Embryonic facial prominence (tissue), 1 donor: ENCODE data around the gene ENTPD2.

Source experiments
- DNase-seq: peaks from one replicate; pipeline ENCODE4 v3.0.0-alpha.2; 2016; ENCODE audit errors: extremely low spot score

Gene ENTPD2

DNA sequence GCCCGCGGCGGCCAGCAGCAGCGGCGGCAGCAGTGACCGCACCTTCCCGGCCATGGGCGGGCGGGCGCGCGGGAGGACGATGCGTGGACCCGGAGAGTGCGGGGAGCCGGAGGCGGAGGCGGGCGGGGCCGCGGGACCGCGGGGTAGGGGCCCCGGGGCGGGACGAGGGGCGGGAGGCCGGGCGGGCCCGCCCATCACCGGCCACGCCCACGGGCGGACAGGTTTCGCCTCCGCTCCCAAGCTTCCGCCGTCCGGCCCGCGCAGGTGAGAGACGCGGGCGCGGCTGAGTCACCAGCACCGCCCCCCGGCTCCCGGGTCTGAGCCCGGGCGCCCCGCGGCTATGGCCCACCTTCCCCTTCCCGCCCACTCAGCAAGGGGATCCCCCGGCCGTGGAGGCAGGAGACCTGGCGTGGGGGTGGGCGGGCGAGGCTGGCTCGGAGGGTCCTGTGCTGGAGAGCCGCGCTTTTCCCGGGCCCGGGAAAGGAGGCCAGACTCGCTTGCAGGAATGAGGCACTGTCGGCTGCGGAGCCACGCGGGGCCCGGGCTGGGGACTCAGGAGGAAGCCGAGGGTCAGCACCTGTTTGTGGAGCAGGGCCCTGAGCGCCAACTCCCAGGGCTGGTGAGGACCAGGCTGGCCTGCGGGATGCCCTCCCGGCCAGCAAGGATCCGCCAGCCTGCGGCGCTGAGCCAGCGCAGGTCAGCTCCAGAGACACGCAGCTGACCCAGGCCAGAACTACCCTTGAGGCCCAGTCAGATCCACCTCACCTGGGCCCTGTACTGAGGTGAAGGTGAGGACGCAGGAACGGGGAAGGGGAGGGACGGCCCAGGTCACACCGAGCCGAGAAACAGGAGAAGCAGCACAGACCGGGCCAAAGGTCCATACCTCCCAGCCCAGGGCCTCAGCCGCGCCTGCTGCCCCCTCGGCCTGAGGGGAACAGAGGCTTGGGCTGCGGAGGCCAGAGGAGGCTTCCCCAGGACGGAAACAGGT lies at the start of gene ENTPD2:
Gene ENTPD2 (minus strand): TSS at position 118 of the 988 bp plus-strand sequence. CDS start 64 bp downstream, at position 54.
- DNase-seq = no peak

DNA sequence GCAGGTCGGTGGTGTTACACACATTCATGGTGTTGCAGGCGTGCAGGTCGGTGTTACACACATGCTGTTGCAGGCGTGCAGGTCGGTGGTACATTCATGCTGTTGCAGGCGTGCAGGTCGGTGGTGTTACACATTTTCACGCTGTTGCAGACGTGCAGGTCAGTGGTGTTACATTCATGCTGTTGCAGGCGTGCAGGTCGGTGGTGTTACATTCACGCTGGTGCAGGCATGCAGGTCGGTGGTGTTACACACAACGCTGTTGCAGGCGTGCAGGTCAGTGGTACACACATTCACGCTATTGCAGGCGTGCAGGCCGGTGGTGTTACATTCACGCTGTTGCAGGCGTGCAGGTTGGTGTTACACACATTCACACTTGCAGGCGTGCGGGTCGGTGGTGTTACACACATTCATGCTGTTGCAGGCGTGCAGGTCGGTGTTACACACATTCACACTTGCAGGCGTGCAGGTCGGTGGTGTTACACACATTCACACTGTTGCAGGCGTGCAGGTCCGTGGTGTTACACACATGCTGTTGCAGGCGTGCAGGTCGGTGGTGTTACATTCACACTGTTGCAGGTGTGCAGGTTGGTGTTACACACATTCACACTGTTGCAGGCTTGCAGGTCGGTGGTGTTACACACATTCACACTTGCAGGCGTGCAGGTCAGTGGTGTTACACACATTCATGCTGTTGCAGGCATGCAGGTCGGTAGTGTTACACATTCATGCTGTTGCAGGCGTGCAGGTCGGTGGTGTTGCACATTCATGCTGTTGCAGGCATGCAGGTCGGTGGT lies 49.5 kb upstream of the ENTPD2 start:
- DNase-seq = no peak

GRCh38 chr9:137099231-137099630 lies 45.4 kb upstream of the ENTPD2 start:
- DNase-seq = no peak

GRCh38 chr9:137097761-137098462 lies 44.1 kb upstream of the ENTPD2 start:
- no peak for DNase-seq

DNA sequence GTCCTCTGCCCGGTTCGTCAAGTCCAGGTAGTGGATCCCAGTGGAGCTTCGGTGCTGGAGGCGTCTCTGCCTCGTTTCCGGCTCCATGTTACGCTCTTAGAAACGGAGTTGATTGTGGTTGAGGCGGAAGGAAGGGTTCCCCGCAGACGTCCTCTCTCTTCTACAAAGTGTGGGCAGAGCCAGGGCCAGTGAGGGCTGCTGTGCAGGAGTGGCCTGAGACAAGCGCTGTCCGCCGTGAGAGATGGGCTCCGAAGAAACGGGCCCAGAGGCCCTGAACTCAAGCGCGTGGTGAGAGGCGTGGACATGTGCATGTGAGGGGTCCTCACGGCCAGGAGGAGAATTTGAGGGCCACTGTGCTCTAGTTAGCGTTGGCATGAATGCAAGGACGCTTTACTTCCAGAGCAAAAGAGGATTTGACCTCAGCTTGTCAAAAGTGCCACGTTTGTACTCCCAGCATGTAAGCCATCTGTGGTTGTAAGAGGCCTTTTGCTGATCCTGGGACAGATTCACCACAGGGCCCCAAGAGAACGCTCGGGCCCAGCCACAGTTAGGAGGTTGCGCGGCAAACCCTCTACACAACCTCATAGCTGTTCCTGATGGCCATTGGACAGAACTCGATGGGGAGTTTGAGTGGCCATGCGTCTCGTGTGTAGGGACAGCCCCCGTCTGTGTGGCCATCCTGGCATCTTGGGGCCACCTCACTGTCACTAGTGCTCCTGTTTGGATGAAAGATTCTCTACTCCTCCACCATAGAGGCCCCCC lies 43.1 kb upstream of the ENTPD2 start:
- DNase-seq = no peak

GRCh38 chr9:137095664-137096517 lies 42.0 kb upstream of the ENTPD2 start:
- DNase-seq = no peak

- DNase-seq = no peak
Observed at GRCh38 chr9:137089232-137089947, 35.5 kb upstream of the ENTPD2 start.

DNA sequence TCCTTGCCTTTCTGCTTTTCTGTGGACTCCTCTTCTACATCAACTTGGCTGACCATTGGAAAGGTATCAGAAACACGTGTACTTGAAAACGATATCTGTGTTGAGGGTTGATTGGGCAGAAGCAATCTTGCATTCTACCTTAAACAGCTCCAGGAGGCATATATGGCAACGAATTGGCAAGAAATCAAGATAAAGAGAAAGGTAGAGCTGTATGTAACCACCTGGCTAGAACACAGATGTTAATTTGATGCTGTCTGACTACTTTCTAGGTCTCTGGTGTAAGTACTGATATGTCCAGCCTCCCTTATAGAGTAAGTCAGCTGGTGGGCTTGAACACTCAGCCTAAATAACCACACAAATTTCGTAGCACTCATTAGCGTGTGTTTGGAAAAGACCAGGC lies 34.3 kb upstream of the ENTPD2 start:
- DNase-seq = no peak

DNA sequence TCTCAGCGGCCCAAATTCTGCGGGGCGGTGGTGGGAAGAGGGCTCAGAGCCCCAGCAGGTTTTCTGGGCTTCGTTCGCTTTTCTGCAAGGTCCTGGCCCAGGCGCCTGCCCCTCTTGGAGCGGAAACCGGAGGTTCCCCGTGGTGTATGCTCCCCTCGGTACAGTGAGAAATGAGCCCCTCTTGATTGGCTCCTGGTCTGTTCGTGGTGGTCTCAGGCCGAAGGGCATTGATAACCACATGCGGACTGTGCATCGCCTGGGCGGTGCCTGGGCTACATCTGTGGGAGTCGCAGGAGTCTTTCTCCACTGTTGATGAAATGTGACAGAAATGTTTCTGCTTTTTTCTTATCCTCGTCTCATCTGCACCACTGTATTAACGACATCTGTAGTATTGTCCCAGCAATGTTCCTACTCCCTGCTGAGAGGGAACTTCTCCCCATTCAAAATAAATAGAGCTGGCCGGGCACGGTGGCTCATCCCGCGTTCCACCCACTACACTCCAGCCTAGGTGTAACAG lies 33.6 kb upstream of the ENTPD2 start:
- DNase-seq = no peak

DNA sequence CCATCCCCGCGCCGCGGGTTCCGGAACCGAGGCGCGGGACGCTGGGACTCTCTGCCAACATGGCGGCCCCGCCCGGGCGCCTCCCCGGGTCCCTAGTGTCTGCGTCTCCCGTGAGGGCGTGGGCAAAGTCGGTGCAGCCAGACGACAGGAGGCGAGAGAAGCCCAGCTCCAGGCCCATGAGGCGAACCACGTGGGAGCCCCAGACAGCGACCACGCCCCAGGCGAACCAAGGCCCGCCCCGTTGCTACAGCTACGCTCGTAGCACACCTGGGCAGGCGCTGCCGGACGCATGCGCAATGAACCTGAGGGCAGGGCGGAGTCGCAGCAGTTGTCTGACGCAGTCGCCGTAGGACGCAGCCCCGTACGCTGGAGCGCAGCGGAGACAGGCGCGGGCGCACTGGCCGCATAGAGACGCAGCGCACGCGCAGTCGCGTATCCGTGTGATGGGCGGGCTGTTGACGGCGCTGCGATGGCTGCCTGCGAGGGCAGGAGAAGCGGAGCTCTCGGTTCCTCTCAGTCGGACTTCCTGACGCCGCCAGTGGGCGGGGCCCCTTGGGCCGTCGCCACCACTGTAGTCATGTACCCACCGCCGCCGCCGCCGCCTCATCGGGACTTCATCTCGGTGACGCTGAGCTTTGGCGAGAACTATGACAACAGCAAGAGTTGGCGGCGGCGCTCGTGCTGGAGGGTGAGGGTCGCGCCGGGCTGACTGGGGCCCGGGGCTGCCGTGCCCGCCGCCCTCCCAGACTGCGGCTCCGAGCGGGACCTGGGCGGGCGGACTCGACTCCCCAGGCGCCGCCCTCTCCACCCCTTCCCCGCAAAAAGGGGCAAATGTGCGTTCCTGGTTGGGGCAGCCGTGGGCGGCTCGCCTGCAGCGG lies 32.9 kb upstream of the ENTPD2 start, which contains the start of gene MAN1B1:
Gene MAN1B1 (plus strand): TSS at position 455 of the 878 bp plus-strand sequence. CDS start 15 bp downstream, at position 470.
- DNase-seq = peak; percentile 91

DNA sequence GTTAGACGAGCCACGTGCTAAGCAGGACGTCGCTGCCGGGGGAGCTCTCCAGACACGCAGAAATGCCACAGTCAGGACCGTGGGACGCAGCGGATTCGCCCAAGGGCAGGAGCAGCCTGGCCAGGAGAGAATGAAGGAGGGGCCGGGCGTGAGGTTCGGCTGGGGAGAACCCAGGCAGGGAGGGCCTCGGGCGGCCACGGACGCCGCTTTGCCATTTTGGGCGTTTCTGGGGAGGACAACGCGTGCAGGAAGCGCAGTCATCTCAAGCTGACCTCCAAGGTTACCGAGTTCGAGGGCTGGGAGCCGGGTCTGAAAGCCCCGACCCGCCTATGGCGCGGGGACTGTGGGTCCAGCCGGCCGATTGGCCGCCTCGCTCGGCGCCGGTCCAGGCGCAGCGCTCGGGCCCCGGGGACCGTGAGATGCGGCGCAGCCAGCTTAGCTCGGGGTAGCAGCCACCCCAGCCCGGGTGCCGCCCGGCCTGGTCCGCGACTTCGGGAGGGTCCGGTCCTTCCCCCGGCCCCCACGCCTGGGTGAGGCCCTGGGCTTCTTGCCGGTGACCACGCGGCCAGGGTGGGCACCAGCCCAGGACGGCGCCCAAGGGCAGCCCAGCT lies 32.2 kb upstream of the ENTPD2 start:
- no peak for DNase-seq

GRCh38 chr9:137084526-137084925 lies 30.7 kb upstream of the ENTPD2 start:
- DNase-seq = no peak

DNA sequence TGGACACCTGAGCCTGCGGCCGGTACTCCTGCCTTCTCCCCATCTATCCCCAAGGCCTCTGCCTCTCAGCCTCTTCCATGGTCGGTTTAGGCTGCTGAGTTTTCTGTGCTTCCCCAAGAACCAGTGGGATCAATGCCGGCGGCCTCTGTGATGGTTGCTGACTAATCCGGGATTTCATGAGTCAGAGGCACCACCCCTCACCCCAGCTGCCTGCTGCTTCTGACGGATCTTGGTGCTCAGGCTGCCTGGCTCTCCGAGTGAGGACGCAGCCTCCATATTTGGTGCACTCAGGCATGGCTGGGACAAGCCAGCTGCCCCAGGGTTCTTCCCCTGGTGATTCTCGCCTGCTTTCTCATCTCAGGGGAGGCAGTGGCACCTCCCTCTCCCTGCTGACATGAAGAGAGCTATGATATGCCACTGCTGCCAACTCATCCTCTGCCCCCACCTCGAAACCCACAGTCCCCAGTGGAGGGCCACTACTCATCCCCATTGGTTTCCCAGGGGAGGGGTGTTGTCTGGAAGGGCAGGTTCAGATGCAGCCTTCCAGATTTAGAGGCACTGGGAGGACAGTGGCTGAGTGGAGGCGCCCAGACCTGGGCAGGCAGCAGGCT lies 29.6 kb upstream of the ENTPD2 start:
- DNase-seq = no peak

GRCh38 chr9:137082925-137083290 lies 29.0 kb upstream of the ENTPD2 start:
- no peak for DNase-seq

DNA sequence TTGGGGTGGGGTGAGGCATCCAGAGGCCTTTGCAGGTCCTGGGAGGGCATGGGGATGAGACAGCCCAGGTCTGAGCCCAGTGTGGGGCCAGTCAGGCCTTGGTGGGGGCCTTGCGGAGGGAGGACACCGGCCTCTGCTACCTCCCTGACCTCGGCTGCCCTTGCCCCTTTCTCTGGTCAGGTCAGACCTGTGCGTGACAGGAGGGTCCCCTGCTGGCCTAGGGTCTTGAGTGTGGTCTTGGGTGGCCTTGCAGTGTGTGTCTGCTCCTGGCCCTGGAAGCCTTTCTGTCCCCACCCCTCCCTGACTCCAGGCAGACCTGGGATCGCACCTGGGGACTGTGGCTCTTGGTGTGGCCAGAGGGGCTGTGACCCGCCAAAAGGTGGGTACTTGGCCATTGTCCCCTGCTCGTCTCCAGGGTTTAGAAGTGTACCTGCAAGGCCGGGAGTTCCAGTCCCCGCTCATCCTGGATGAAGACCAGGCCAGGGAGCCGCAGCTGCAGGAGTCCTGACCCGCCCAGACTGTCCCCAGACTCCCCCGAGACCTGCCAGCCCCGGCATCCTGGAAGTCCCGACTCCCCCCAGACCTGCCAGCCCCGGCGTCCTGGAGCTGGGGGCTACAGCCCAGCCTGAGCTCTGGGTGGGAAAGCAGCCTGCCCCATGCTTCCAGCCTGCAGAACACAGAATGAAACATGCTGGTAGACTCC lies 28.5 kb upstream of the ENTPD2 start:
- no peak for DNase-seq

DNA sequence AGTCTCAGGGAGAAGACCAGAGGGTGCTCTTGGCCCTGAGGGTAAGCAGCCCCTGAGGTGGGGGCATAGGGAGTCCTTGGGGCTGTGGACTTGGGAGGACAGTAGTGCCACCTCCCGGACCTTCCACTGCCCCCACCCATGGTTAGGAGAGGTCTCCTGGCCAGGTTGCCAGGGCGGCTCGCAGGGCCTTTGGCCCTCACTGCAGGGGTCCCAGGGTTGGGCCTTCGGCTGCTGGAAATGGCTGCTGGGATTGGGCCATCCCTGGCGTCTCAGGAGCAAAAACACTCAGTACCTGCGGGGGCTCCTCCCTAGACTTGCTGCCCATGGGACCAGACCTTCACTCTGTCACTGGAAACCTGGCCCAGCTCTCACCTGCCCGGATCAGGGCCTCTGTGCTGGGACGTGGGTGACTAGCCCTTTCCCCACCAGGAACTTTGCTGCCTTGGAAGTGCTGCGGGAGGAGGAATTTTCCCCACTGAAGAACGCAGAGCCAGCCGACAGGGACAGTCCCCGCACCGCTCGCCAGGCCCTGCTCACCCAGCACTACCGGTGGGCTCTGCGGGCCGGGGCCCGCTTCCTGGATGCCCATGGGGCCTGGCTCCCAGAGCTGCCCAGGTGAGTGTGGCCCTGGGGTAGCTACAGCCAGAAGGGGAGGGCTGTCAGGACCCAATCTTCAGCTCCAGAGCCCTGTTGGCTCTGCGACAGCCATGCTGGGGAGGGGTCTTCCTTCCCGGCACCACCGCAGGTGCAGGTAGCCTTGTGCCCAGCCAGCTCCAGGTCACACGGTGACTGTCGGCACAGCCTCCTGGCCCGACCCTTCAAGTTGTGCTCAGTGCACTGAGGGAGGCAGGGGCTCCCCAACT lies 26.6 kb upstream of the ENTPD2 start:
- DNase-seq = no peak
